AG04449 (cell line): ENCODE measurements around the gene ZNF532.

Experiments
- CTCF ChIA-PET: fragments of 350-600 bp; formaldehyde crosslinking; extraction: SDS; loops from one replicate; lab custom pipeline; 2021; ENCODE audit warnings: antibody characterized with exemption; lab: Yijun Ruan, JAX
- POLR2A ChIA-PET: fragments of 400-600, 350-600 bp; formaldehyde crosslinking; extraction: SDS; loops from one replicate; lab custom pipeline; 2020; ENCODE audit warnings: antibody characterized with exemption, inconsistent platforms; lab: Yijun Ruan, JAX
- DNase-seq: peaks from one replicate; pipeline ENCODE4 v3.0.0-alpha.2; 2010; ENCODE audit warnings: low read depth, low spot score
- H3K4me3 ChIP-seq: 2 replicates; pipeline ENCODE4 v1.5.1; 2011; ENCODE audit warnings: low read depth, mild to moderate bottlenecking, control low read depth, low read length
- CTCF ChIP-seq: IDR thresholded peaks from one replicate; pipeline ENCODE4 v1.5.1; 2011; ENCODE audit warnings: mild to moderate bottlenecking, moderate library complexity, low read length, control low read depth, inconsistent platforms; ENCODE audit not compliant: insufficient read depth; ENCODE audit errors: missing control alignments

The ZNF532 gene

GRCh38 chr18:58838165-58838860, 26.4 kb upstream of the ZNF532 start:
- ChIA-PET CTCF (interaction anchor here (0.5 kb wide), 1 partner anchor 11 kb away, joined by 3 read pairs; no protein-coding TSS in a partner anchor), POLR2A (interaction anchor here (1.0 kb wide), 2 partner anchors 20 to 45 kb away, joined by 3 read pairs; no protein-coding TSS in a partner anchor)
- no peak for DNase-seq
- TF ChIP-seq CTCF = no peak
- H3K4me3 ChIP-seq = no peak overlapping the region

GRCh38 chr18:58838946-58839345, 25.7 kb upstream of the ZNF532 start:
- POLR2A ChIA-PET = interaction anchor here (1.0 kb wide), 2 partner anchors 21 to 46 kb away, joined by 3 read pairs; no protein-coding TSS in a partner anchor
- DNase-seq = no peak
- no peak overlapping the region for H3K4me3 ChIP-seq
- CTCF ChIA-PET = no interaction called here
- no peak for TF ChIP-seq CTCF

- no peak for TF ChIP-seq CTCF
- no peak overlapping the region for H3K4me3 ChIP-seq
- DNase-seq = no peak
- ChIA-PET CTCF (interaction anchor here (1.4 to 1.7 kb wide), 2 partner anchors 61 to 227 kb away, joined by 3 to 7 read pairs; no protein-coding TSS in a partner anchor), POLR2A (no interaction called here)
These were observed 21.5 kb upstream of the ZNF532 start for GRCh38 chr18:58842978-58843687.

GRCh38 chr18:58843688-58844035, 21.0 kb upstream of the ZNF532 start:
- ChIA-PET POLR2A (no interaction called here), CTCF (interaction anchor here (1.2 to 1.7 kb wide), 3 partner anchors 10 to 226 kb away, joined by 3 to 7 read pairs (median 4); no protein-coding TSS in a partner anchor)
- no peak for TF ChIP-seq CTCF
- H3K4me3 ChIP-seq = no peak overlapping the region
- DNase-seq = no peak

GRCh38 chr18:58844871-58845270, 19.8 kb upstream of the ZNF532 start:
- POLR2A ChIA-PET = no interaction called here
- H3K4me3 ChIP-seq = no peak overlapping the region
- CTCF ChIA-PET = interaction anchor here (1.2 kb wide), 1 partner anchor 11 kb away, joined by 4 read pairs; no protein-coding TSS in a partner anchor
- no peak for DNase-seq
- no peak for TF ChIP-seq CTCF
